Breast epithelium (tissue), 4 donors: ENCODE measurements around the gene TMEM271. TPM values are rescaled to one million over a fixed set of nuclear protein-coding genes. Genes with fewer than 3 reads are reported as not detected.

Experiments used
- DNase-seq, 2 donors: peaks; one replicate each; pipeline ENCODE4 v3.0.0-alpha.2; 2019; ENCODE audit warnings: low spot score in 2 of 2
- H3K27ac ChIP-seq, 2 donors: fragments of 200-600 bp; sonication (generic) in 1 of 2; one replicate each; pipeline ENCODE4 v1.5.1; 2016 to 2019; ENCODE audit warnings: mild to moderate bottlenecking in 1 of 2
- H3K27me3 ChIP-seq, 2 donors: fragments of 200-600 bp; sonication (generic) in 1 of 2; one replicate each; pipeline versions ENCODE4 v1.5.1 to v1.6.0; 2017 to 2019; ENCODE audit warnings: control low read depth in 1 of 2, mild to moderate bottlenecking in 1 of 2
- H3K36me3 ChIP-seq: fragments of 200-600 bp; one replicate; pipeline ENCODE4 v1.5.1; 2019
- H3K4me1 ChIP-seq, 2 donors: fragments of 200-600 bp; sonication (generic); one replicate each; pipeline ENCODE4 v1.5.1; 2016 to 2019; ENCODE audit warnings: control low read depth in 1 of 2
- H3K4me3 ChIP-seq, 3 donors: fragments of 200-600 bp; sonication (generic); 1 replicate in 2 of 3; 2 replicates in 1 of 3; pipeline ENCODE4 v1.5.1; 2016 to 2019; ENCODE audit warnings: mild to moderate bottlenecking in 3 of 3, moderate library complexity in 2 of 3
- H3K9me3 ChIP-seq, 2 donors: fragments of 200-600 bp; sonication (generic) in 1 of 2; one replicate each; pipeline ENCODE4 v1.5.1; 2016 to 2019; ENCODE audit warnings: control low read depth in 1 of 2
- CTCF ChIP-seq, 3 donors: fragments of 450-650 bp; IDR thresholded peaks; one replicate each; pipeline ENCODE4 v1.5.1; 2016 to 2017; ENCODE audit warnings: antibody characterized with exemption in 3 of 3, mild to moderate bottlenecking in 3 of 3, moderate library complexity in 3 of 3
- POLR2A ChIP-seq: fragments of 450-650 bp; IDR thresholded peaks from one replicate; pipeline ENCODE4 v1.6.1; 2016; ENCODE audit warnings: antibody characterized with exemption, mild to moderate bottlenecking, moderate library complexity
- POLR2AphosphoS5 ChIP-seq, 3 donors: sonication (generic); formaldehyde crosslinking; IDR thresholded peaks; one replicate each; pipeline ENCODE4 v1.6.1; 2017; ENCODE audit warnings: antibody characterized with exemption in 3 of 3
- intact Hi-C: fragments of 100-400 bp; cut with DNase I; formaldehyde crosslinking; loops from one replicate; pipeline ENCODE4 v1.15.1; 2023; ENCODE audit warnings: low total_unique reads
- total RNA-seq, 3 donors: library from RNA; depleted of rRNA; stranded (reverse); fragments of >200 nt; gene quantifications; one replicate each; pipeline ENCODE4 v1.1.0, GENCODE V29; 2016

TMEM271 gene
- total RNA-seq, 3 donors from 2014 or later, result not detected

- no peak for TF ChIP-seq CTCF (IDR thresholded peaks at IDR 0.05)
- no peak for TF ChIP-seq POLR2A
- no peak for TF ChIP-seq POLR2AphosphoS5 (IDR thresholded peaks at IDR 0.05)
- intact Hi-C loops, result no loop called here
- no peaks in the 10 kb centered on the region for H3K9me3 ChIP-seq
- no peaks in the 10 kb centered on the region for H3K4me1 ChIP-seq
- DNase-seq, result no peak
- no peaks in the 10 kb centered on the region for H3K36me3 ChIP-seq
- H3K4me3 ChIP-seq, result no peak overlapping the region
- peaks cover 0 to 13% of the 10 kb centered on the region in 2 donors for H3K27me3 ChIP-seq
- no peak overlapping the region for H3K27ac ChIP-seq
Observed at GRCh38 chr4:601612-602558, 25.8 kb upstream of the TMEM271 start.

- no peak overlapping the region for H3K4me3 ChIP-seq
- no peaks in the 10 kb centered on the region for H3K4me1 ChIP-seq
- no peak for DNase-seq
- H3K27me3 ChIP-seq, result peaks cover 0 to 13% of the 10 kb centered on the region in 2 donors
- TF ChIP-seq CTCF (IDR thresholded peaks at IDR 0.05), result no peak
- no peak for TF ChIP-seq POLR2AphosphoS5 (IDR thresholded peaks at IDR 0.05)
- no peak for TF ChIP-seq POLR2A
- H3K36me3 ChIP-seq, result no peaks in the 10 kb centered on the region
- H3K9me3 ChIP-seq, result no peaks in the 10 kb centered on the region
- H3K27ac ChIP-seq, result no peak overlapping the region
- intact Hi-C loops, result no loop called here
Observed at GRCh38 chr4:600850-601515, 24.9 kb upstream of the TMEM271 start.

GRCh38 chr4:600166-600565 is 24.1 kb upstream of the TMEM271 start:
- Histone ChIP-seq H3K9me3 (no peaks in the 10 kb centered on the region), H3K4me1 (no peaks in the 10 kb centered on the region), H3K27me3 (peaks cover 0 to 13% of the 10 kb centered on the region in 2 donors), H3K4me3 (no peak overlapping the region), H3K36me3 (no peaks in the 10 kb centered on the region), H3K27ac (no peak overlapping the region)
- intact Hi-C loops, result no loop called here
- TF ChIP-seq CTCF (IDR thresholded peaks at IDR 0.05), result no peak
- no peak for TF ChIP-seq POLR2AphosphoS5 (IDR thresholded peaks at IDR 0.05)
- no peak for TF ChIP-seq POLR2A
- DNase-seq, result no peak

GRCh38 chr4:598925-599324 is 22.8 kb upstream of the TMEM271 start:
- DNase-seq, result no peak
- no peak for TF ChIP-seq POLR2AphosphoS5 (IDR thresholded peaks at IDR 0.05)
- TF ChIP-seq POLR2A, result no peak
- TF ChIP-seq CTCF (IDR thresholded peaks at IDR 0.05), result no peak
- intact Hi-C loops, result no loop called here

More at GRCh38 chr4:598925-599324, 22.8 kb upstream of the TMEM271 start:
- no peaks in the 10 kb centered on the region for H3K4me1 ChIP-seq
- peaks cover 0 to 13% of the 10 kb centered on the region in 2 donors for H3K27me3 ChIP-seq
- peaks cover 0 to 11% of the 10 kb centered on the region in 2 donors for H3K9me3 ChIP-seq
- H3K36me3 ChIP-seq, result no peaks in the 10 kb centered on the region
- H3K27ac ChIP-seq, result no peak overlapping the region
- no peak overlapping the region for H3K4me3 ChIP-seq
